Neural cell (in vitro differentiated cells): ENCODE measurements around the gene RAVER2. TPM values are rescaled to one million over a fixed set of nuclear protein-coding genes. Genes with fewer than 3 reads are reported as not detected.

ENCODE experiments used
- H2AFZ ChIP-seq: fragments of 200-600, 300-800 bp; sonication (generic), shearing (Covaris generic); 2 replicates; pipeline ENCODE4 v1.6.0; 2014; ENCODE audit warnings: low read depth, mild to moderate bottlenecking, antibody characterized with exemption, low read length, moderate library complexity
- H3F3A ChIP-seq: fragments of 200-600 bp; shearing (Covaris generic); 2 replicates; pipeline ENCODE4 v1.6.1; 2016; ENCODE audit warnings: mild to moderate bottlenecking, moderate library complexity, mixed read lengths, antibody characterized with exemption, low read length; ENCODE audit not compliant: insufficient read depth, poor library complexity, severe bottlenecking
- H3K27ac ChIP-seq: fragments of 200-600, 300-800 bp; sonication (generic), shearing (Covaris generic); 2 replicates; pipeline ENCODE4 v1.5.1; 2014; ENCODE audit warnings: mild to moderate bottlenecking, low read length, moderate library complexity
- H3K27me3 ChIP-seq: fragments of 300-800, 200-600 bp; sonication (generic), shearing (Covaris generic); 2 replicates; pipeline ENCODE4 v1.6.0; 2014; ENCODE audit warnings: mild to moderate bottlenecking, low read depth, low read length, moderate library complexity; ENCODE audit not compliant: insufficient read depth
- H3K36me3 ChIP-seq: fragments of 300-800, 200-600 bp; sonication (generic), shearing (Covaris generic); 2 replicates; pipeline ENCODE4 v1.5.1; 2014; ENCODE audit warnings: mild to moderate bottlenecking, antibody characterized with exemption, low read length, moderate library complexity; ENCODE audit not compliant: insufficient read depth
- H3K4me2 ChIP-seq: fragments of 300-800, 200-600 bp; sonication (generic), shearing (Covaris generic); 2 replicates; pipeline ENCODE4 v1.6.0; 2014; ENCODE audit warnings: mild to moderate bottlenecking, low read length
- H3K4me3 ChIP-seq: fragments of 300-800, 200-600 bp; sonication (generic), shearing (Covaris generic); 2 replicates; pipeline ENCODE4 v1.5.1; 2014; ENCODE audit warnings: mild to moderate bottlenecking, low read length, moderate library complexity
- H3K79me2 ChIP-seq: fragments of 200-600 bp; shearing (Covaris generic); replicated peaks from 2 replicates; pipeline ENCODE4 v1.6.0; 2014; ENCODE audit warnings: mild to moderate bottlenecking, low read length, moderate library complexity; ENCODE audit not compliant: insufficient read depth
- H3K9ac ChIP-seq: fragments of 300-800, 200-600 bp; sonication (generic), shearing (Covaris generic); 2 replicates; pipeline ENCODE4 v1.6.1; 2016; ENCODE audit warnings: mild to moderate bottlenecking, low read length, mixed read lengths
- H3K9me2 ChIP-seq: fragments of 200-600 bp; shearing (Covaris generic); 2 replicates; pipeline ENCODE4 v1.6.1; 2016; ENCODE audit warnings: mild to moderate bottlenecking, low read length, mixed read lengths; ENCODE audit not compliant: insufficient read depth
- H3K9me3 ChIP-seq: fragments of 200-600, 300-800 bp; sonication (generic), shearing (Covaris generic); 2 replicates; pipeline ENCODE4 v1.6.1; 2016; ENCODE audit warnings: mild to moderate bottlenecking, mixed run types, low read length, moderate library complexity, mixed read lengths
- H4K20me1 ChIP-seq: fragments of 200-600 bp; shearing (Covaris generic); 2 replicates; pipeline ENCODE4 v1.6.1; 2016; ENCODE audit warnings: mild to moderate bottlenecking, mixed run types; ENCODE audit not compliant: insufficient read depth
- EZH2 ChIP-seq: fragments of 200-600, 300-800 bp; shearing (Covaris generic), sonication (generic); IDR thresholded peaks from 2 replicates; pipeline ENCODE4 v1.6.1; 2014; ENCODE audit warnings: antibody characterized with exemption, low read length, borderline replicate concordance, mild to moderate bottlenecking; ENCODE audit not compliant: insufficient read depth, poor library complexity, severe bottlenecking
- MXI1 ChIP-seq: fragments of 450-650 bp; conservative IDR thresholded peaks from 2 replicates; pipeline ENCODE4 v1.6.1; 2014; ENCODE audit warnings: antibody characterized with exemption, mild to moderate bottlenecking; ENCODE audit not compliant: poor library complexity, severe bottlenecking
- POLR2AphosphoS5 ChIP-seq: IDR thresholded peaks from 2 replicates; pipeline ENCODE4 v1.6.1; 2012
- REST ChIP-seq: IDR thresholded peaks from 2 replicates; pipeline ENCODE4 v1.6.1; 2012; ENCODE audit warnings: borderline replicate concordance
- SMC3 ChIP-seq: fragments of 450-650 bp; conservative IDR thresholded peaks from 2 replicates; pipeline ENCODE4 v1.6.1; 2014; ENCODE audit warnings: antibody characterized with exemption, mild to moderate bottlenecking, moderate library complexity; ENCODE audit not compliant: poor library complexity
- TAF1 ChIP-seq: IDR thresholded peaks from 2 replicates; pipeline ENCODE4 v1.6.1; 2012; ENCODE audit warnings: low read depth
- polyA plus RNA-seq: library from polyadenylated mRNA; depleted of rRNA; stranded (reverse); fragments of >200 nt; gene quantifications from 2 replicates; pipeline ENCODE4 v1.2.3, GENCODE V29; 2014

The RAVER2 gene
- polyA plus RNA-seq, 1 donor from 2014 or later: 8.1 TPM

GRCh38 chr1:64721135-64721534 lies 23.7 kb upstream of the RAVER2 start:
- H3K27ac ChIP-seq: no peak overlapping the region
- no peak overlapping the region for H3K4me3 ChIP-seq
- H3F3A ChIP-seq: no peaks in the 10 kb centered on the region
- TF ChIP-seq EZH2: no peak
- TF ChIP-seq TAF1: no peak
- no peak for TF ChIP-seq SMC3
- no peaks in the 10 kb centered on the region for H3K79me2 ChIP-seq
- no peaks in the 10 kb centered on the region for H4K20me1 ChIP-seq
- no peaks in the 10 kb centered on the region for H3K9me3 ChIP-seq
- H2AFZ ChIP-seq: no peak overlapping the region
- H3K36me3 ChIP-seq: no peaks in the 10 kb centered on the region
- H3K27me3 ChIP-seq: no peaks in the 10 kb centered on the region
- H3K9me2 ChIP-seq: no peaks in the 10 kb centered on the region
- H3K9ac ChIP-seq: no peak overlapping the region
- H3K4me2 ChIP-seq: no peak overlapping the region

DNA sequence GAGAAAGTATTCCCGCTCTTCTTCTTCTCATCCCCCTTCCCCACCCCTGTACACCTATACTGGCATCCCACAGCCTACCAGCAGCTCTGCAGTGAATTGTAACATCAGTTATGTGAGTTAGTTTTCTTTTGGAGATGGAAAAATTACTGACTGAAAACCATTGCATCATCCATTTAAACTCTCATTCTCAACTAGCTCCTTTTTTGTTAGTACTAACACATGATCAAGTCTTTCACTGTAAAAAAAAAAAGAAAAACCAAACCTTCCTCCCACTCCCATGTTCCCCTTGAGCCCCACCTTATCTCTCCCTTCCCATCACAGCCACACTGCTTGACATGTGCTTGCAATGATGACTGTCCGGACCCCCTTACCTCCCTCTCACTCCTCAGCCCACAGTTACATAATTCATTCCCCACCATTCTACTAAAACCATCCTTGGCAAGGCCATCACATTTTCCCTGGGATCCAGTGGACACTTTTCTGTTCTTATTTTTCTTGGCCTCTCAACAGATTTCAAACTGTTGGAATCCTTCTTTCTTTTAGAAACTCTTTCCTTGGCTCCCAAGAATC lies 23.2 kb upstream of the RAVER2 start:
- H3K9ac ChIP-seq: no peak overlapping the region
- no peaks in the 10 kb centered on the region for H3K79me2 ChIP-seq
- H3K36me3 ChIP-seq: no peaks in the 10 kb centered on the region
- H3K4me2 ChIP-seq: no peak overlapping the region
- no peaks in the 10 kb centered on the region for H3K9me3 ChIP-seq
- no peak overlapping the region for H2AFZ ChIP-seq
- no peaks in the 10 kb centered on the region for H3F3A ChIP-seq
- no peaks in the 10 kb centered on the region for H3K27me3 ChIP-seq
- H3K27ac ChIP-seq: no peak overlapping the region
- no peak for TF ChIP-seq SMC3
- no peaks in the 10 kb centered on the region for H3K9me2 ChIP-seq
- H4K20me1 ChIP-seq: no peaks in the 10 kb centered on the region
- H3K4me3 ChIP-seq: no peak overlapping the region

- TF ChIP-seq MXI1 (no peak), SMC3 (no peak), REST (no peak), POLR2AphosphoS5 (no peak)
- no peak overlapping the region for H3K4me3 ChIP-seq
- H3F3A ChIP-seq: no peaks in the 10 kb centered on the region
Measured at GRCh38 chr1:64727861-64728260, 17.0 kb upstream of the RAVER2 start.

More at GRCh38 chr1:64727861-64728260, 17.0 kb upstream of the RAVER2 start:
- no peaks in the 10 kb centered on the region for H3K36me3 ChIP-seq
- no peaks in the 10 kb centered on the region for H3K79me2 ChIP-seq
- H3K27ac ChIP-seq: no peak overlapping the region
- H3K9ac ChIP-seq: no peak overlapping the region
- no peaks in the 10 kb centered on the region for H4K20me1 ChIP-seq
- no peak overlapping the region for H3K4me2 ChIP-seq
- no peaks in the 10 kb centered on the region for H3K9me3 ChIP-seq
- H3K27me3 ChIP-seq: no peaks in the 10 kb centered on the region
- H2AFZ ChIP-seq: no peak overlapping the region
- H3K9me2 ChIP-seq: no peaks in the 10 kb centered on the region
